GM19463 (cell line): ENCODE measurements around the gene PCDHGA11.
A peak's percentile ranks its signal among the peaks of the same experiment; 100 is the strongest.
"Not testable (repeated sequence)": the region's sequence is repeated elsewhere in the genome, so short reads cannot be mapped to it uniquely, and the experiment has no call there.

ENCODE experiments used
- ATAC-seq: cut with Tn5 transposase; IDR thresholded peaks from one replicate; pipeline ENCODE4 v1.9.1; 2021; ENCODE audit warnings: mild to moderate bottlenecking, moderate library complexity; ENCODE audit not compliant: unreplicated experiment

The PCDHGA11 gene

GRCh38 chr5:141420855-141421488 is at the start of gene PCDHGA11:
Gene PCDHGA11, plus strand, starts transcription at chr5:141421051. Its CDS starts 177 bp downstream, at chr5:141421228.
- peak; percentile 51 for ATAC-seq

DNA sequence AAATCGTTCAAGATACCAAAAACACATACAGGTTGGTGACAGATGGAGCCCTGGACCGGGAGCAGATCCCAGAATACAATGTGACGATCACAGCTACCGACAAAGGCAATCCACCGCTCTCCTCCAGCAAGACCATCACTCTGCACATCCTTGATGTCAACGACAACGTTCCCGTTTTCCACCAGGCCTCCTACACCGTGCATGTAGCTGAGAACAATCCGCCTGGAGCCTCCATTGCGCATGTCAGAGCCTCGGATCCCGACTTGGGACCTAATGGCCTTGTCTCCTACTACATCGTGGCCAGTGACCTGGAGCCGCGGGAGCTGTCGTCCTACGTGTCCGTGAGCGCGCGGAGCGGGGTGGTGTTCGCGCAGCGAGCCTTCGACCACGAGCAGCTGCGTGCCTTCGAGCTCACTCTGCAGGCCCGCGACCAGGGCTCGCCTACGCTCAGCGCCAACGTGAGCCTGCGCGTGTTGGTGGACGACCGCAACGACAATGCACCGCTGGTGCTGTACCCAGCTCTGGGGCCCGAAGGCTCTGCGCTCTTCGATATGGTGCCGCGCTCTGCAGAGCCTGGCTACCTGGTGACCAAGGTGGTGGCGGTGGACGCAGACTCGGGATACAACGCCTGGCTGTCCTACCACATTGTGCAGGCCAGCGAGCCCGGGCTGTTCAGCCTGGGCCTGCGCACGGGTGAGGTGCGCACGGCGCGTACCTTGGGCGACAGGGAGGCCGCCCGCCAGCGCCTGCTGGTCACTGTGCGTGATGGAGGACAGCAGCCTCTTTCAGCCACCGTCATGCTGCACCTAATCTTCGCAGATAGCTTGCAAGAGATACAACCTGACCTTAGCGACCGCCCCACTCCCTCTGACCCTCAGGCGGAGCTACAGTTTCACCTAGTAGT is 49.0 kb upstream of the PCDHGA11 start:
- ATAC-seq, result no peak

DNA sequence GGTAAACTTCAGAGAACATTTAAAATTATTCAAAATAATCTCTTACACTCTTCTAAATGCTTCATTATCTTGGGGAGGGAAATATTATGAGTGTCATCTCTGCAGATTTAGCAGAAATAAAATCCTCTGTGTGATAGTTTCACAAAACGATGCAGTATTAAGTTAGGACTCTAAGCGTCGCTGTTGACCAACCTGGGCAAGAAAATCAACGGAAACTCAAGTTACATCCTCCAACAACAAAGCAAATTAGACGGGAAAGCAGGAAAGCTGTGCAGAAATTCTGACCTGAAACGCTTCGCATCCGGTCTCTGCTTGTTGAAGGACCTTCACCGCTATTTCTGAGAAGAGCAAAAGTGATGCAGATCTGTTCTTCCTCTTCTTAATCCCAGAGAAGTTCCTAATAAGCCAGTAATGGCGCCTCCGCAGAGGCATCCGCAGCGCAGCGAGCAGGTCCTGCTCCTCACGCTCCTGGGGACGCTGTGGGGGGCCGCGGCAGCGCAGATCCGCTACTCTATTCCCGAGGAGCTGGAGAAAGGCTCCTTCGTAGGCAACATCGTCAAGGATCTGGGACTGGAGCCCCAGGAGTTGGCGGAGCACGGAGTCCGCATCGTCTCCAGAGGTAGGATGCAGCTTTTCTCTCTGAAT is 47.1 kb upstream of the PCDHGA11 start, which contains the start of gene PCDHGA6:
TSS of gene PCDHGA6 (plus strand) at position 219 of the 645 bp plus-strand sequence. CDS start at position 412, 193 bp downstream.
- ATAC-seq, result no peak

DNA sequence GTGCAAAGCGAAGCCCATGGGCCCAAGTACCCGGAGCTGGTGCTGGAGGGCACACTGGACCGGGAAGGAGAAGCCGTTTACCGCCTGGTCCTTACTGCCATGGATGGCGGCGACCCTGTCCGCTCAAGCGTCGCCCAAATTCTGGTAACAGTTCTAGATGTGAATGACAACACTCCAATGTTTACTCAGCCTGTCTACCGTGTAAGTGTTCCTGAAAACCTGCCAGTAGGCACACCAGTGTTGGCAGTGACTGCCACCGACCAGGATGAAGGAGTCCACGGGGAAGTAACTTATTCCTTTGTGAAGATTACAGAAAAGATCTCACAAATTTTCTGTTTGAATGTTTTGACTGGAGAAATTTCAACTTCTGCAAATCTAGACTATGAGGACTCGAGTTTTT is 46.2 kb upstream of the PCDHGA11 start:
- no peak for ATAC-seq

GRCh38 chr5:141375444-141376155 is 45.3 kb upstream of the PCDHGA11 start:
- not testable (repeated sequence) for ATAC-seq

DNA sequence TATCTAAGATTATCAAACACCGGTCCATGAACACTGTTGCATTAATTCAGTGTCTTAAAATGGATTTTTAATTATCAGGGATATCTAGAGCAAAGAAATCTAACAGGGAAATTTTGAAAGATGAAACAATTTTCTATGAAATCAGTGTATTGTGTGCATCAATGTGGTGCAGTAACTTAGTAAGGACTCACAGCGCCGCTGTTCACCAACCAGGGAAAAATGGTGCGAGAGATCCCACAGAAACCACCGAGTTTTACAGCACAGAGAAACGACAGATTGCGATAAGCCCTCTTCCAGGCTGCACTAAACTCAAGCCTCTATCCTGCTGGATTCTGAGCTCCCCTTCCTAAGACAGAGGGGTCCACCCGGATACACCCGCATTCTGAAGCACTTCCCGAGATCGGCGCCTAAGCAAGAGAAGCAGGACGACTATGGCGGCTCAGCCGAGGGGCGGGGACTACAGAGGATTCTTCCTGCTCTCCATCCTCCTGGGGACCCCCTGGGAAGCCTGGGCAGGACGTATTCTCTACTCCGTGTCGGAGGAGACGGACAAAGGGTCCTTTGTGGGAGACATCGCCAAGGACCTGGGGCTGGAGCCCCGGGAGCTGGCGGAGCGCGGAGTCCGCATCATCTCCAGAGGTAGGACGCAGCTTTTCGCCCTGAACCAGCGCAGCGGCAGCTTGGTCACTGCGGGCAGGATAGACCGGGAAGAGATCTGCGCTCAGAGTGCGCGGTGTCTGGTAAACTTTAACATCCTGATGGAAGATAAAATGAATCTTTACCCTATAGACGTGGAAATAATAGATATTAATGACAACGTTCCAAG is 38.2 kb upstream of the PCDHGA11 start, which contains the start of gene PCDHGA7:
TSS of gene PCDHGA7 (plus strand) at position 274 of the 826 bp plus-strand sequence. CDS start at position 432, 158 bp downstream.
- ATAC-seq, result no peak

DNA sequence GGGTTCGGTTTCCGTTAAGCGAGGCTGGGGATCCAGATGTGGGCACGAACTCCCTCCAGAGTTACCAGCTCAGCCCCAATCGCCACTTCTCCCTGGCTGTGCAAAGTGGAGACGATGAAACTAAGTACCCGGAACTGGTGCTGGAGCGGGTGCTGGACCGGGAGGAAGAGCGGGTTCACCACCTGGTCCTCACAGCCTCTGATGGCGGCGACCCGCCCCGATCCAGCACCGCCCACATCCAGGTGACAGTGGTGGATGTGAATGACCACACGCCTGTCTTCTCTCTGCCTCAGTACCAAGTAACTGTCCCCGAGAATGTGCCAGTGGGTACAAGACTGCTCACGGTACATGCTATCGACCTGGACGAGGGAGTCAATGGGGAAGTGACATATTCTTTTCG is 37.5 kb upstream of the PCDHGA11 start:
- no peak for ATAC-seq

DNA sequence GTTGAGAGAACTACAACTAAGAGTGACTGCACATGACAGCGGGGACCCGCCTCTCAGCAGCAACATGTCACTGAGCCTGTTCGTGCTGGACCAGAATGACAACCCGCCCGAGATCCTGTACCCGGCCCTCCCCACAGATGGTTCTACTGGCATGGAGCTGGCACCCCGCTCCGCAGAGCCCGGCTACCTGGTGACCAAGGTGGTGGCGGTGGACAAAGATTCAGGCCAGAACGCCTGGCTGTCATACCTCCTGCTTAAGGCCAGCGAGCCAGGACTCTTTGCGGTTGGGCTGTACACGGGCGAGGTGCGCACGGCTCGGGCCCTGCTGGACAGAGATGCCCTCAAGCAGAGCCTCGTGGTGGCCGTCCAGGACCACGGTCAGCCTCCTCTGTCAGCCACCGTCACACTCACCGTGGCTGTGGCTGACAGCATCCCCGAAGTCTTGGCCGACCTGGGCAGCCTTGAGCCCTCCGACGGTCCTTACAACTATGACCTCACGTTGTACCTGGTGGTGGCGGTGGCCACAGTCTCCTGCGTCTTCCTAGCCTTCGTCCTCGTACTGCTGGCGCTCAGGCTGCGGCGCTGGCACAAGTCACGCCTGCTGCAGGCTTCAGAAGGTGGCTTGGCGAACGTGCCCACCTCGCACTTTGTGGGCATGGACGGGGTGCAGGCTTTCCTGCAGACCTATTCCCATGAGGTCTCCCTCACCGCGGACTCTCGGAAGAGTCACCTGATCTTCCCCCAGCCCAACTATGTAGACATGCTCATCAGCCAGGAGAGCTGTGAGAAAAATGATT is 36.2 kb upstream of the PCDHGA11 start:
- no peak for ATAC-seq

DNA sequence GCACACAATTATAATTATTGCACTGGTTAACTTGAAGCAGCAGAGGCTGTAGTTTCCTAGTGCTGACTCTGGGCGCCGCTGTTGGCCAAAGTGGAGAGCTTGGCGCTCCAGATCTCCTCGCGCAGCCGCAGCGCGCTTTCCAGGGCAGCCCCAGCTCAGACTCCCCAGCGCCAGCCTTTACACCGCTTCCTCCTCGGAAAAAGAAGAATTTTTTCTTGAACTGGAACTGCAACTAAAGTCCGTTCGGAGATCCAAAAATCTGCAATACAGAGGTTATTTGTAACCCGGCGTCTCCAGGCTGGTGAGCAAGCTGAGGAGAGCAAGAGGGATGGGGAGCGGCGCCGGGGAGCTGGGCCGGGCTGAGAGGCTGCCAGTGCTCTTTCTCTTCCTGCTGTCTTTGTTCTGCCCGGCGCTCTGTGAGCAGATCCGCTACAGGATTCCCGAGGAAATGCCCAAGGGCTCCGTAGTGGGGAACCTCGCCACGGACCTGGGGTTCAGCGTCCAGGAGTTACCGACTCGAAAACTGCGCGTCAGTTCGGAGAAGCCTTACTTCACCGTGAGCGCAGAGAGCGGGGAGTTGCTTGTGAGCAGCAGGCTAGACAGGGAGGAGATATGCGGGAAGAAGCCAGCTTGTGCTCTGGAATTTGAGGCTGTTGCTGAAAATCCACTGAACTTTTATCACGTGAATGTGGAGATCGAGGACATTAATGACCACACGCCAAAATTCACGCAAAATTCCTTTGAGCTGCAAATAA is 33.1 kb upstream of the PCDHGA11 start, which contains the start of gene PCDHGB4:
TSS of gene PCDHGB4 (plus strand) at position 142 of the 755 bp plus-strand sequence. CDS start at position 329, 187 bp downstream.
- peak; percentile 56 for ATAC-seq

- ATAC-seq, result no peak
Measured at GRCh38 chr5:141388661-141389060, 32.2 kb upstream of the PCDHGA11 start.

DNA sequence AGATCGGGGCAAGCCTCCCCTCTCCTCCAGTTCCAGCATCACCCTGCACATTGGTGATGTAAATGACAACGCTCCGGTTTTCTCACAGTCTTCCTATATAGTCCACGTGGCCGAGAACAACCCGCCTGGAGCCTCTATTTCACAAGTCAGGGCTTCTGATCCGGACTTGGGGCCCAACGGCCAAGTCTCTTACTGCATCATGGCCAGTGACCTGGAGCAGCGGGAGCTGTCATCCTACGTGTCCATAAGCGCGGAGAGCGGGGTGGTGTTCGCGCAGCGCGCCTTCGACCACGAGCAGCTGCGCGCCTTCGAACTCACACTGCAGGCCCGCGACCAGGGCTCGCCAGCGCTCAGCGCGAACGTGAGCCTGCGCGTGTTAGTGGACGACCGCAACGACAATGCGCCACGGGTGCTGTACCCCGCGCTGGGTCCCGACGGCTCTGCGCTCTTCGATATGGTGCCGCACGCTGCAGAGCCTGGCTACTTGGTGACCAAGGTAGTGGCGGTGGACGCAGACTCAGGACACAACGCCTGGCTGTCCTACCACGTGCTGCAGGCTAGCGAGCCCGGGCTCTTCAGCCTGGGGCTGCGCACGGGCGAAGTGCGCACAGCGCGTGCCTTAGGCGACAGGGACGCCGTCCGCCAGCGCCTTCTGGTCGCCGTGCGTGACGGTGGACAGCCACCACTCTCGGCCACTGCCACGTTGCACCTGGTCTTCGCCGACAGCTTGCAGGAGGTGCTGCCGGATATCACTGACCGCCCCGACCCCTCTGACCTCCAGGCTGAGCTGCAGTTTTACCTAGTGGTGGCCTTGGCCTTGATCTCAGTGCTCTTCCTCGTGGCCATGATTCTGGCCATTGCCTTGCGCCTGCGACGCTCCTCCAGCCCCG is 31.5 kb upstream of the PCDHGA11 start:
- no peak for ATAC-seq

- ATAC-seq, result no peak
Measured at GRCh38 chr5:141392429-141393198, 28.2 kb upstream of the PCDHGA11 start, which contains the start of gene PCDHGA8. Gene PCDHGA8, plus strand, starts transcription at chr5:141392633. Its CDS starts 181 bp downstream, at chr5:141392814.

GRCh38 chr5:141393267-141393666 is 27.6 kb upstream of the PCDHGA11 start:
- ATAC-seq, result no peak

- ATAC-seq, result not testable (repeated sequence)
Measured at GRCh38 chr5:141394401-141395187, 26.3 kb upstream of the PCDHGA11 start.

- ATAC-seq, result peak; percentile 99
Measured at GRCh38 chr5:141397756-141398551, 22.9 kb upstream of the PCDHGA11 start, which contains the start of gene PCDHGB5. Gene PCDHGB5, plus strand, starts transcription at chr5:141397947. Its CDS starts 181 bp downstream, at chr5:141398128.
